Measurements from ENCODE around the gene NOP58.

- TF ChIP-seq CTCF (IDR thresholded peaks at IDR 0.05; ENCODE audit: insufficient read depth, low read length, poor library complexity, severe bottlenecking) = no peak
- no peak for TF ChIP-seq EZH2phosphoT487 (conservative IDR thresholded peaks at IDR 0.05; ENCODE audit: low read length)
Measured at GRCh38 chr2:202238234-202239197, 27.0 kb upstream of the NOP58 start, which contains the start of gene SUMO1.

All from SU-DHL-6 (cell line).